ENCODE data around the gene ADARB2.

ADARB2 gene

GRCh38 chr10:1526436-1527055 is 210.8 kb downstream of the ADARB2 start:
- Histone ChIP-seq H3K4me3 (ENCODE audit: low read depth, low read length) (no peak overlapping the region), H3K4me1 (no peaks in the 10 kb centered on the region), H3K27me3 (no peaks in the 10 kb centered on the region), H3K9me3 (no peaks in the 10 kb centered on the region), H3K36me3 (no peaks in the 10 kb centered on the region)
- no peak for TF ChIP-seq CTCF (IDR thresholded peaks at IDR 0.05; ENCODE audit: low read depth, low read length)
- no peak for DNase-seq

DNA sequence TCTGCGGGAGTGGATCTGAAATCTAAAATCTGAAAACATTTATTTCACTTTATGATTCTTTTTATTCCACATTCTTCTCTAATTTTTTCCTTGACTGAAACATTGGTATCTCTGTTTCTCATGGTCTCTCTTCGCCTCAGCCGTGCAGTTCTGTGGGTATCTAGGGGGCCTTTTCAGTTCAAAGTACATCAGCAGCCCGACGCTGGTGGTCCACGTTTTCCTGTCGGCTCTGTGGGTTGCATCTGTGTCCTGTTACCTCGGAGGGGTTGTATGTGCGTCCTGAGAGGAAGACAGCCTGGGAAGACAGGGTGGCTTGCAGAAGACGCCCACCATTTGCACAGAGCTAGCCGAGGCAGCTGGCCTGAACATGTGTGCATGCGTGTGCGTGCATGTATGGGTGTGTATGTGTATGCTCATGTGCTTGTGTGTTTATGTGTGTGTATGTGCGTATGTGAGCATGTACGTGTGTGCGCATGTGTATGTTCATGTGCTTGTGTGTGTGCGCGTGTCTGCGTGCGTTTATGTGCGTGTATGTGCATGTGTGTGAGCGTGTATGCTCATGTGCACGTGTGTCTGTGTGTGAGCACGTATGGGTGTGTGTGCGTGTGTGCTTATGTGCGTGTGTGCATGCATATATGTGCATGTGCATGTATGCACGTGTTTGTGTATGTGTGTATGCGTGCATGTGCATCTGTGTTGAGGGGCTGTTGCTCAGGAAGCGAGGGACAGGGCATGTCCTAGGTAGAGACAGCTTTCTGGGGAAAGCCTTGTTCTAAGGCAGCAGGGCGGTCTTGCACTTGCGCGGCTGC is 211.8 kb downstream of the ADARB2 start:
- no peak for TF ChIP-seq CTCF (IDR thresholded peaks at IDR 0.05; ENCODE audit: low read depth, low read length)
- Histone ChIP-seq H3K4me3 (ENCODE audit: low read depth, low read length) (no peak overlapping the region), H3K36me3 (no peaks in the 10 kb centered on the region), H3K27me3 (no peaks in the 10 kb centered on the region), H3K9me3 (no peaks in the 10 kb centered on the region), H3K4me1 (no peaks in the 10 kb centered on the region)
- DNase-seq: no peak

GRCh38 chr10:1524540-1524939 is 212.8 kb downstream of the ADARB2 start:
- no peaks in the 10 kb centered on the region for H3K4me1 ChIP-seq
- DNase-seq: no peak
- H3K9me3 ChIP-seq: no peaks in the 10 kb centered on the region
- H3K4me3 ChIP-seq (ENCODE audit: low read depth, low read length): no peak overlapping the region
- no peaks in the 10 kb centered on the region for H3K27me3 ChIP-seq
- no peaks in the 10 kb centered on the region for H3K36me3 ChIP-seq
- no peak for TF ChIP-seq CTCF (IDR thresholded peaks at IDR 0.05; ENCODE audit: low read depth, low read length)

DNA sequence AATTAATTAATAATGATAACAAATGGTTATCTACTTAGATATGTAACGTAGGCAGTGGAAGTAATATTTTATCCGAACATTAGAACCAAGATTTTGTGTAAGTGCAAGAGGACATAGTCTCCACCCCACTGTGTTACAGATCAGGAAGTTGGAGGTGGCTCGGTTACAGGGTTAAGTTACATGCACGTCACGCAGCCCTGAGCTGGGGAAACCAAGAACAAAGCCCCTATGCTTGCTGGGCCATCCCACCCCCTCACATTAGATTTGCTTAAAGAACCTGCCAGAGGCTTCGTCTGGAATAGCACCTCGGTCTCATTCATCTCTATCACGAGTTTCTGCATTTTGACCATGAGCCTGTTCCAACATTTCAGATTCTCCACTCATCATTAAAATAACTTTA is 214.1 kb downstream of the ADARB2 start:
- DNase-seq: no peak
- Histone ChIP-seq H3K4me1 (no peaks in the 10 kb centered on the region), H3K36me3 (no peaks in the 10 kb centered on the region), H3K9me3 (no peaks in the 10 kb centered on the region), H3K27me3 (no peaks in the 10 kb centered on the region), H3K4me3 (ENCODE audit: low read depth, low read length) (no peak overlapping the region)
- TF ChIP-seq CTCF (IDR thresholded peaks at IDR 0.05; ENCODE audit: low read depth, low read length): no peak

DNA sequence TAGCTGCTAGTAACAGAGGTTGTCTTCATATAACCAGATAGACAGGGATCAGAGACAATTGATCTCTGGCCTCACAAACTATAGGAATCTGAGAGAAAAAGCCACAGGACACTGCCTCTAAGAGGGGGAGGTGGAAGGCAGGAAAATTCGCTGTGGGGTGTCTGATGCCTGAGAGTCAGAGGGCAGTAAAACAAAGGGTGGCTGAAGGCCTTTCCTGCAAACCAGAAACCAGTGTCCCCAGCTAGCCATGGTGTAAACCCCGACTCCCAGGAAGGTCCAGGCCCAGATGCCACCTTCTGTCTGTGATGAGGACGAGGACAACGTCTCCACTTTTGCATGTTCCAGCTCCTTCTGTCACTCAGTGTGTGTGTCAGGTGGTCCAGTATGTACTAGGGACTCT is 215.1 kb downstream of the ADARB2 start:
- Histone ChIP-seq H3K9me3 (no peaks in the 10 kb centered on the region), H3K4me1 (no peaks in the 10 kb centered on the region), H3K27me3 (no peaks in the 10 kb centered on the region), H3K36me3 (no peaks in the 10 kb centered on the region), H3K4me3 (ENCODE audit: low read depth, low read length) (no peak overlapping the region)
- no peak for DNase-seq
- TF ChIP-seq CTCF (IDR thresholded peaks at IDR 0.05; ENCODE audit: low read depth, low read length): no peak

DNA sequence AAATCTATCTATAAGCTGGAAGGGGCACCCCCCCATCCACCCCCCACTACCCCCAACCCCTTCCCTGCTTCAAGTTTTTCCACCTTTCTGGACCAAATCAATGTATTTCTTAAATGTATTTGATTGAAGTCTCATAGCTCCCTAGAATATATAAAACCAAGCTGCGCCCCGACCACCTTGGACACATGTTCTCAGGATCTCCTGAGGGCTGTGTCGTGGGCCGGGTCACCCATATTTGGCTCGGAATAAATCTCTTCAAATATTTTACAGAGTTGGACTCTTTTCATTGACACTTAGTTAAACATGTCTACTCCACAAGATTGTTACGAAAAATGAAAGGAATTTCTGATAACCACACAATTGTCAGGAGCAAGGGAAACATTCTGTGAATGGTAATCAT is 215.6 kb downstream of the ADARB2 start:
- no peak for TF ChIP-seq CTCF (IDR thresholded peaks at IDR 0.05; ENCODE audit: low read depth, low read length)
- no peaks in the 10 kb centered on the region for H3K9me3 ChIP-seq
- no peaks in the 10 kb centered on the region for H3K27me3 ChIP-seq
- no peak for DNase-seq
- H3K36me3 ChIP-seq: no peaks in the 10 kb centered on the region
- no peaks in the 10 kb centered on the region for H3K4me1 ChIP-seq
- H3K4me3 ChIP-seq (ENCODE audit: low read depth, low read length): no peak overlapping the region

All from BE2C (cell line).